CD4-positive, alpha-beta T cell (primary cell): ENCODE measurements around the gene PGR. TPM values are rescaled to one million over a fixed set of nuclear protein-coding genes. Genes with fewer than 3 reads are reported as not detected.
A peak's percentile ranks its signal among the peaks of the same experiment; 100 is the strongest.

Experiments
- ATAC-seq: fragments of 200-7000 bp; cut with Tn5 transposase; one replicate; pipeline ENCODE4 v1.10.0; 2022; ENCODE audit warnings: mild to moderate bottlenecking; ENCODE audit not compliant: poor library complexity
- CTCF ChIA-PET: fragments of 350-600 bp; sonication (Branson Sonifier 250); formaldehyde crosslinking; loops from one replicate; lab custom pipeline; 2021; ENCODE audit warnings: antibody characterized with exemption, inconsistent platforms; lab: Charles Lee
- POLR2A ChIA-PET: fragments of 350-600 bp; sonication (Branson Sonifier 250); formaldehyde crosslinking; loops from one replicate; lab custom pipeline; 2021; ENCODE audit warnings: antibody characterized with exemption, inconsistent platforms; lab: Charles Lee
- DNase-seq, 14 experiments: peaks; one replicate each; pipeline ENCODE4 v3.0.0-alpha.2; 2013 to 2020; ENCODE audit warnings: mixed read lengths in 2 of 14
- H3K27ac ChIP-seq, 2 donors: one replicate each; pipeline versions ENCODE4 v1.5.1 to v1.7.0; 2013; ENCODE audit warnings: low read length in 2 of 2, low read depth in 1 of 2, mild to moderate bottlenecking in 1 of 2
- H3K27me3 ChIP-seq, 2 experiments: 1 replicate in 1 of 2; 2 replicates in 1 of 2; pipeline versions ENCODE4 v1.6.1 to v1.7.0; 2013; ENCODE audit warnings: low read length in 2 of 2, control low read depth in 1 of 2, mild to moderate bottlenecking in 1 of 2, moderate library complexity in 1 of 2; ENCODE audit not compliant: insufficient read depth in 2 of 2, control insufficient read depth in 1 of 2
- H3K36me3 ChIP-seq: one replicate; pipeline ENCODE4 v1.6.1; 2013; ENCODE audit warnings: low read length, control low read depth; ENCODE audit not compliant: insufficient read depth
- H3K4me1 ChIP-seq: one replicate; pipeline ENCODE4 v1.6.1; 2013; ENCODE audit warnings: low read length, control low read depth; ENCODE audit not compliant: insufficient read depth
- H3K4me3 ChIP-seq: one replicate; pipeline ENCODE4 v1.5.1; 2013; ENCODE audit warnings: mild to moderate bottlenecking, low read length, moderate library complexity
- H3K9me3 ChIP-seq, 2 experiments: 1 replicate in 1 of 2; 2 replicates in 1 of 2; pipeline versions ENCODE4 v1.6.1 to v1.7.0; 2013; ENCODE audit warnings: low read length in 2 of 2, mild to moderate bottlenecking in 2 of 2, control low read depth in 1 of 2, moderate library complexity in 1 of 2; ENCODE audit not compliant: control insufficient read depth in 1 of 2, insufficient read depth in 1 of 2
- H3K27ac Mint-ChIP-seq: one replicate; pipeline ENCODE4 v1.8.0; 2020; ENCODE audit warnings: mixed read lengths
- H3K27me3 Mint-ChIP-seq: one replicate; pipeline ENCODE4 v1.8.0; 2021; ENCODE audit warnings: mixed read lengths
- H3K36me3 Mint-ChIP-seq: one replicate; pipeline ENCODE4 v1.8.0; 2021; ENCODE audit warnings: low read depth, mixed read lengths
- H3K4me1 Mint-ChIP-seq: one replicate; pipeline ENCODE4 v1.8.0; 2021; ENCODE audit warnings: low read depth, mixed read lengths
- H3K4me3 Mint-ChIP-seq: one replicate; pipeline ENCODE4 v1.8.0; 2020; ENCODE audit warnings: mild to moderate bottlenecking, mixed read lengths
- H3K9me3 Mint-ChIP-seq: one replicate; pipeline ENCODE4 v1.8.0; 2020; ENCODE audit warnings: mixed read lengths
- intact Hi-C, 2 experiments: fragments of 100-400 bp; cut with DNase I in 1 of 2; cut with micrococcal nuclease in 1 of 2; formaldehyde crosslinking; loops; one replicate each; pipeline versions ENCODE4 v1.15.1 to v1.9.0; 2023 to 2025; cut with DNase I, micrococcal nuclease
- total RNA-seq, 174 experiments: library from RNA in 2 of 174; stranded (reverse) in 2 of 174; gene quantifications; one replicate each; pipeline ENCODE4 v1.2.3 and lab custom pipeline; 2021 to 2026
- TF ChIP-seq, protein P1 (sequence below): fragments of 200-600 bp; IDR thresholded peaks from one replicate; pipeline ENCODE4 v1.8.0; 2022; ENCODE audit warnings: antibody characterized with exemption, mild to moderate bottlenecking

PGR gene
- total RNA-seq, 2 experiments from 2014 or later: not detected

GRCh38 chr11:101008961-101009689 is 120.5 kb downstream of the PGR start:
- Mint-ChIP-seq H3K27ac (no peak overlapping the region), H3K36me3 (no peaks in the 10 kb centered on the region), H3K9me3 (peaks cover 9% of the 10 kb centered on the region), H3K4me1 (no peaks in the 10 kb centered on the region), H3K27me3 (no peaks in the 10 kb centered on the region), H3K4me3 (no peak overlapping the region)
- Histone ChIP-seq H3K27ac (no peak overlapping the region), H3K36me3 (no peaks in the 10 kb centered on the region), H3K27me3 (no peaks in the 10 kb centered on the region), H3K9me3 (no peaks in the 10 kb centered on the region), H3K4me3 (no peak overlapping the region), H3K4me1 (no peaks in the 10 kb centered on the region)
- ChIA-PET POLR2A (no interaction called here), CTCF (no interaction called here)
- DNase-seq (peak in 1 of 14 experiments; percentile 4), ATAC-seq (no peak)
- intact Hi-C loops: no loop called here
- TF ChIP-seq, protein P1, sequence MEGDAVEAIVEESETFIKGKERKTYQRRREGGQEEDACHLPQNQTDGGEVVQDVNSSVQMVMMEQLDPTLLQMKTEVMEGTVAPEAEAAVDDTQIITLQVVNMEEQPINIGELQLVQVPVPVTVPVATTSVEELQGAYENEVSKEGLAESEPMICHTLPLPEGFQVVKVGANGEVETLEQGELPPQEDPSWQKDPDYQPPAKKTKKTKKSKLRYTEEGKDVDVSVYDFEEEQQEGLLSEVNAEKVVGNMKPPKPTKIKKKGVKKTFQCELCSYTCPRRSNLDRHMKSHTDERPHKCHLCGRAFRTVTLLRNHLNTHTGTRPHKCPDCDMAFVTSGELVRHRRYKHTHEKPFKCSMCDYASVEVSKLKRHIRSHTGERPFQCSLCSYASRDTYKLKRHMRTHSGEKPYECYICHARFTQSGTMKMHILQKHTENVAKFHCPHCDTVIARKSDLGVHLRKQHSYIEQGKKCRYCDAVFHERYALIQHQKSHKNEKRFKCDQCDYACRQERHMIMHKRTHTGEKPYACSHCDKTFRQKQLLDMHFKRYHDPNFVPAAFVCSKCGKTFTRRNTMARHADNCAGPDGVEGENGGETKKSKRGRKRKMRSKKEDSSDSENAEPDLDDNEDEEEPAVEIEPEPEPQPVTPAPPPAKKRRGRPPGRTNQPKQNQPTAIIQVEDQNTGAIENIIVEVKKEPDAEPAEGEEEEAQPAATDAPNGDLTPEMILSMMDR: no peak

DNA sequence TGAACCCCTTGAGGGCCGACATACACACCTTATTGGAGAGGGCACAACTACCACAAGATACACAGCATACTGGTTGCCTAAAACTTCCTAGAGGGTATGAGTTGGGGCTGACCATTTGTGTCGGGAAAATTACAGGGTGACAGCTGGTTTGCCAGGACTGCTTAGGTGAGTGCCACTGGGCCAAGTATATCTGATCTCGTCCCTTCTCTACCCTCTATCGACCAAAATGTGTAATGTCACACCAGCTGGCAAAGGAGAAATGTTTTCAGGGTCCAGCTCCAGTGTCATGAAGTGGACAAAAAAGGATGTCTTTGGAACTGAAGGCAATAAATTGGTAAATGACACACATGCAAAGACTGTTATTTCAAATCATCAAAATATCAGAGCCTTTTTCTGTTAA is 126.1 kb downstream of the PGR start:
- Histone ChIP-seq H3K9me3 (peaks cover 0 to 3% of the 10 kb centered on the region in 2 experiments), H3K27ac (no peak overlapping the region), H3K27me3 (no peaks in the 10 kb centered on the region), H3K4me1 (no peaks in the 10 kb centered on the region), H3K4me3 (no peak overlapping the region), H3K36me3 (no peaks in the 10 kb centered on the region)
- TF ChIP-seq, protein P1: no peak
- intact Hi-C loops: no loop called here
- ATAC-seq: no peak
- Mint-ChIP-seq H3K36me3 (no peaks in the 10 kb centered on the region), H3K4me3 (no peak overlapping the region), H3K27ac (no peak overlapping the region), H3K27me3 (no peaks in the 10 kb centered on the region), H3K4me1 (no peaks in the 10 kb centered on the region), H3K9me3 (peaks cover 11% of the 10 kb centered on the region)
- POLR2A ChIA-PET: no interaction called here
- CTCF ChIA-PET: no interaction called here
- no peak for DNase-seq

GRCh38 chr11:100999756-101000155 is 129.9 kb downstream of the PGR start:
- Histone ChIP-seq H3K27ac (no peak overlapping the region), H3K9me3 (peaks cover 0 to 7% of the 10 kb centered on the region in 2 experiments), H3K4me3 (no peak overlapping the region), H3K27me3 (no peaks in the 10 kb centered on the region), H3K4me1 (no peaks in the 10 kb centered on the region), H3K36me3 (no peaks in the 10 kb centered on the region)
- no peak overlapping the region for H3K4me3 Mint-ChIP-seq
- no peaks in the 10 kb centered on the region for H3K36me3 Mint-ChIP-seq
- intact Hi-C loops: no loop called here
- H3K4me1 Mint-ChIP-seq: no peaks in the 10 kb centered on the region
- H3K27me3 Mint-ChIP-seq: no peaks in the 10 kb centered on the region
- DNase-seq (no peak), ATAC-seq (no peak)
- TF ChIP-seq, protein P1: no peak
- peaks cover 4% of the 10 kb centered on the region for H3K9me3 Mint-ChIP-seq
- no peak overlapping the region for H3K27ac Mint-ChIP-seq
- ChIA-PET CTCF (no interaction called here), POLR2A (no interaction called here)
